T-helper 22 cell (primary cell): ENCODE measurements around the gene EPO.
"Not testable (repeated sequence)": the region's sequence is repeated elsewhere in the genome, so short reads cannot be mapped to it uniquely, and the experiment has no call there.

Source experiments
- DNase-seq: peaks from one replicate; pipeline ENCODE4 v3.0.0-alpha.2; 2020; ENCODE audit warnings: low read depth

The EPO gene

DNA sequence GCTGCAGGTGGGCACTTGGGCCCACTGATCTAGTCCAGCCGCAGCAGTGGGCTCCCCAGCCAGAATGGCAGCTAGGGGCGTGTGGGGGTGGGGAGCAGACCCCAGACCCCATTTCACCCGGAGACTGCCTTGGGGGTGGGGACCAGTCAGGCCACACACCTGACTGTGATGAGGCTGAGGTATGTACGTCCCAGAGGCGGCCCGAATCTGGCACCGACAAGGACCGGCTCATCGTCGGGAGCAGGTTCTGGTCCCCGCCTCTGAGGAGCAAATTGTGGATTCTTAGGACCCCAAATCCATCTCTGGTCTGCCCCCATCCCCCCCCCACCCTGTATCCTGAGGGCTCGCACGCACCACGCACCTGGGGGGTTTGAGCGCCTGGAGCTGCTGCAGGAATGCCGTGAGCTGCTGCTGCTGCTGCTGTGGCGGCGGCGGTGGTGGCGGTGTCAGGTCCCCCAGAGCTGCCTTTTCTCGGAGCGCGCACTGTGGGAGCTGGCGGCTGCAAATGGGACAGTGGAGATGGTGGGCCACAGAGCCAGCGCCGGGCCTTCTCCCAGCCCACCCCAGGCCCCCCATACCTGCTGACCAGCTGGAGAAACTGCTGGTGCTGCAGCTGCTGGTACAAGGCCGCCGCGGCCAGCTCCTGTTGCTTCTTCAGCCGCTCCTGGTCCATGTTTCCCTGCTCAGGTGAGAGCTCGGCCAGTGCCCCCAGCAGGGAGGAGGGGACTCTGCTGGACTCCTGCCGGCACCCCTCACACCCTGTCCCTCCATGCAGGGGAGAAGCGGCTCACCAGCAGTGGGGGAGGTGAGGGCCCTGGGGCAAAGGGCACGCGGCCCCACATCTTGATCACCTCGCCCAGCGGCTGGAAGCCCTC lies 36.4 kb upstream of the EPO start:
- DNase-seq, result no peak

DNA sequence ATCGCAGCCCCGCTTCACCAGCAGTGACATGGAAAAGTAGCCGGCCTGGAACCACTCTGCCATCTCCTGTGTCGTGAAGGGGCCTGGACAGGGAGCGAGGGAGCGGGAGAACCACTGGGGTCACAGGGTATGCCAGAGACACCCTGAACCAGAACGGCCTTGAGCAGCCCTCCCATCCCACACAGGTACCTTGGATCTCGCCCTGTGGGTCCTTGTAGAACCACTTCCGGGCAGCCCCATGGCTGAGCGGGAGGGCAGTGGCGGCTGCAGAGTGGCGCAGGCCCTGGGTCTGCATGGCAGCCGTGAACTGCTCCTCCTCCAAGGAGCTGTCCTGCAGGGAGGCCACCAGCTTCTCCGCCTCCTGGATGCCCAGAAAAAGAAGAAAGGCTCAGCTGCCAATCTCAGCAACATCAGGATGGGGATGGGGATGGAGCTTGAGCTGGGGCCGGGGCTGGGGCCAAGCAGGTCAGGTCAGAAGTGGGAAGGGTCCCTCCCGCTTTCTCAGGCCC lies 35.7 kb upstream of the EPO start:
- no peak for DNase-seq

- no peak for DNase-seq
These were observed 35.1 kb upstream of the EPO start for GRCh38 chr7:100685049-100685605.

- DNase-seq, result no peak
These were observed 34.6 kb upstream of the EPO start for GRCh38 chr7:100685631-100686145.

DNA sequence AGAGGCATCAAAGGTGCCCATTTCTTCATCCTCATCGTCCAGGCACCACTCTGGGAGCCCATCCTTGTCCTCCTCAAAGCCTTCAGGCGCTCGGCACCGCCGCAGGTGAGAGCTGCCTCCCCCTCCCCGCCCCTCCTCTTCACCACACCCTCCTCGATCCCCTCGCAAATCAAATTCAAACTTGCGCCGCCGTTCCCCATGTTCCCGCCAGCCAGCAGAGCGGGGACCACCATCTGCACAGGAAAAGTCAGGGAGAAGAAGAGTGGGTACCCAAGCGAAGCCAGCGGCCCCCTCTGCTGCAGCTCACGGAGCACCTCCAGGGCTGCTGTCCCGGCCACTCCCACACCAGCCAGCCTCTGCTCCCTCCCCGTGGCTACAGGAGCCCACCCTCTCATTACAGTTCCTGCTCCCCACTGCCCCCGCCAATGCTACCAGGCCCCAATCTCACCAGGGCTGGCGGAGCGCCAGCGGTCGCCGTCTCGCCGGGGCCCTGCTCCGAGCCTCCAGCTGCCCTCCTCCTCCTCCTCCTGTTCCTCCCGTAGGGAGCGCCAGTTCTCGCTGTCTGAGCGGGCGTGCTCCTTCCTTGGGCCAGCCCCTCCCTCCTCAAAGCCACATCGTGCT lies 34.0 kb upstream of the EPO start:
- no peak for DNase-seq

DNA sequence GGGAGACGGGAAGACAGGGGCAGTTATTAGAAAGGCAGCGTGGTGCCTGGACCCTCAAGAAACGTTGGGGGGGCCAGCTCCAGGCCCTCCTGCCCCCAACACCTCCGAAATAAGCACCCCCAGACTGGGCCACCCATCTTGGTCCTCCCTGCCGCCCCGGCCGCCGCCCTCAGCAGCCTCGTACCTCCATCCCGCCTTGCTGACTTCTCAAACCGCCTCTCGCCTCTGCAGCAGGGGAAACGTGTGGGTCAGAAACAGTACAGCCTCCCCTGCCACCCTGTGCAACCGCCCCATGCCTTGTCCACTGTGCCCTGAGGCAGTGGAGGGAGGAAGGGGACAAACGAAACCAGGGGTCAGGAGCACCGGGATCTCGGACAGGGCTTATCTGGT lies 33.5 kb upstream of the EPO start:
- no peak for DNase-seq

GRCh38 chr7:100687261-100687660 lies 33.0 kb upstream of the EPO start:
- DNase-seq, result no peak

GRCh38 chr7:100687751-100688300 lies 32.4 kb upstream of the EPO start:
- DNase-seq, result no peak

DNA sequence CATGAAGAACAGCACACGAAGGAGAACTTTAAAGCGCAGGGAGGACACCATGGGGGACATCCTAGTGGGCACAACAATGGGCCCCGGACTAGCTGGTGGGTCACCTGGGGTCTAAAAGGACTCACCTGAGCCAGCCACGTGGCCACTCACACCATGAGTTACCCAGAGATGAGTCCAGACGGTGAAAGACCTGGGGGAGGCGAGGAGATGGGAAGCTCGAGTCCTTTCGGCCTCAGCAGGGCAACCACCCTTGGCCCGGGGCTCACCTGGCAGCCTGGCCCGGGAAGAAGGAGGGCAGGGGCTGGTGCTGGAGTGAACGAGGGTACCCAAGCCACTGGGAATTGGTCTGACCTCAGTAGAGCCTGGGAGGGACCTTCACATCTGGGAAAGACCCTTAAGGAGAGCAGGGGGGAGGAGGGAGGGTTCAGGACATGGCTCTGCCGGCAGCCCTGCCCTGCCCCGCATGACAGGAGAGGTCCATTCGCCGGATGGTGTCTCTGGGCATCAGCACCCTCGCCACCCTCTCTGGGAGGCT lies 31.9 kb upstream of the EPO start:
- DNase-seq, result no peak

DNA sequence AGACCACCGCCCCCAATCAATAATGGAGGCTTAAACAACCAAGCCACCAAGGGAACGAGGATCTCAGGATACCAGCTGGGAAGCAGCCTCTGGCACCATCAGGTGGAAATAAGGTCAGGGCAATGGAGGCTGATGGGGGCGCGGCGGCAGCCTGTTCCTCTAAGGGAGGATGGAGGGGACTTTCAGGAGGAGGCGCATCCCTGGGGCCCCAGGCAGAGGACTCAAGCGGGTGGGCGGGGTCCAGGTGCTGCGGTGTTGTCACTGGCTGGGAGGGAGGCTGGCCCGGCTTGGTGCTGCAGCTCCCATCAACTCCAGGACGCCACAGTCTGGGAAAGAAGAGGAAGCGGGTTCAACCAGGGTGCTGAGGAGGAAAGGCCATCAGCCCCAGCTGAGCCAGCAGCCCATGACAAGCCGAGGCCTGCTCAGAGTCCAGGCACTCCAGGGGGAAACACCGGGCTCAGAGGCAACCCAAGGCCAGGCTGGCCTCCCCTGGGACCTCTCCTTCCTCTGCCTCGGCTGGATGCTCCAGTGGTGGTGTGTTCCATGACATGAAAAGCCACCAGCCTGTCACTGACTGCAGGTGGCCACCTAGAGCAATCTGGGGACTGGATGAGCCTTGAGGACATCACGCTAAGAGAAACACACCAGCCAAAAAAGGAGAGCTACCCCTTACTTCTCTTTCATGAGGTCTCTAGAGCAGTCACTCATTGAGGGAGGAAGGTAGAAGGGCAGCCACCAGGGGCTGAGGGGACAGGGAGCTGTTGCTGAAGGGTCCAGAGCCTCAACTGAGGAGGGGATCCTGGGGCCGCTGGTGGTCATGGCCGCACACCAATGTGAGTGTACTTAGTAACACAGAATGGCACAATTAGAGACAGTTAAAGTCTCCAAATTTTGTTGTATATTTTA lies 30.8 kb upstream of the EPO start:
- DNase-seq, result no peak

GRCh38 chr7:100691676-100692577 lies 28.3 kb upstream of the EPO start:
- DNase-seq, result peak; percentile 44

DNA sequence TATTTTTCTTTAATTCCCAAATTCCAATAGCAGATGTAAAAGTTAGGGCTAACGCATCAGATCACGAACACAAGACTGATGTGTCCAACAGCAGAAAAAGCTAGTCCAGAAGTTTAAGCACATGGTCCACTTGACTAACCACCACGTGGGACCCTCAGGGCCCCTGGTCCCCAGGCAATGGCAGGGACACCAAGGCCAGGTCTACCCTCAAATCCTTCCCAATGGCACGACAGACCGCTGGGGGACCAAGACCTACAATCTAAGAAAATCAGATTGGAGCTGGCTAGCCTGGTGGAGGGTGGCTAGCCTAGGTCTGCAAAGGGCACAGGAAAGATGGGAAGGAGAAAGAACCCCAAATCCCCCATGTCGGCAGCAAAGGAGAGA lies 27.7 kb upstream of the EPO start:
- DNase-seq, result no peak

DNA sequence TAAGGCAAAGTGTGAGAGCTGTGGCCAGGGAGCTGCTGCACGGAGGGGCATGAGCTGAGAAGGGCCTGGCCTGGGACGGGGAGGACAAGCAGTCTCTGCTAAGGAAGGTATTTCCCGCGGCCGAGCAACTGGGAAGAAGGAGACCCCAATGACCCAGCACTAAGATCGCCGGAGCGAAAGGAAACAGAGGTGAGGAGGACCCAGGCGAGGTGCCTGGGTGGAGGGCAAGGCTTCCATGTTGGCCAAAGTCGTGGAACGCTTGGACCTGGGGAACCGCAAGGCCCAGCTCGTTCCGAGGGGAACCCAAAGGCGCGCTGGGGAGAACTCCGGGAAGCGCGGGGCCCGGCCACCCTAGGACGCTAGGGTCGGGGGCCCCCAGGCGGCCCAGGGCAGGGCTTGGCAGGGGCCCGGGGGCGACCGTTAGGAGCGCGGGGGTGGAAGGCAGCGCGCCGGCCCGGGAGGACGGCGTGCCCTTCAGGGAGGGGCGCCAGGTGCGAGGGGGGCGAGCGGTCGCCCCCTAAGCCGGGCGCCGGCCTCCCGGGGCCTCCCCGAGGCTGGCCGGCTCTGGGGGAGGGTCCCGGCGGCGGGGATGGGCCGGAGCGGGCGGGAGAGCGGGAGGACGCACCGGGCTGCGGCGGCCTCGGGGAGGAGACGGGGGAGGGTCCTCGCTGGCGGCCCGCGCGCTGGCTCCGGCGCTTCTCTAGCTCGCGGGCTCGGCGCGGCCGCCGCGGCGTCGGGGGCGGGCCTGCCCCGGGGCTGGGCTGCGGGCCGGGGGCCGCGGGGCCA lies 26.8 kb upstream of the EPO start:
- no peak for DNase-seq

DNA sequence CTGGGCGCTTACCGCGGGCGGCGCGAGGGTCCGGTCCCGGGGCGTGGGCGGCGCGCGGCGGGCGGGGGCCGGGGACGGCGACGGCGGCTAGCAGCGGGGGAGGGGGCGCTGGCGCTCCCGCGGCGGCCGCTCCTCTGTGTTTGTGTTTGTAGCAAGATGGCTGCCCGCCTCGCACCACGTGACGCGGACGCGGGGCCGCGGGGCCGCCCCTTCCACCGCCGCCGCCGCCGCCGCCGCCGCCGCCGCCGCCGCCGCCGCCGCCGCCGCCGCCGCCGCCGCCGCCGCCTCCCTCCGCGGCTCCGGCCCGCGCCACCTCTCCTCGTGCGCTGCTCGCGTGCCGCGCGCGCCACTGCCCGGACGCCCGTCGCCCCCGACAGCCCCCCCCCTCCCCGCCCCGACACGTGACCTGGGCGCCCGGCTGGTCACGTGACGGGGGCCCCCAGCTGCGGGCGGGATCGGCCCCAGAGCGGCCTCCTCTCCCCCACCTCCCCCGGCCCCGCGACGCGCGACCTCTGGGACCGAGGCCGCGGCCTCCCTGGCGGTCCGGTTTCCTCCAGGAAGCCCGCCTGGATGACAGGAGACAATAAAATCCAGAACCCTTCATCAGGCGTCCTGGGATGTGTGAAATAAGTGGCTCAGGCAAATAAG lies 26.0 kb upstream of the EPO start, which contains the start of gene GIGYF1:
GIGYF1 (minus strand) TSS at position 153 of the 648 bp plus-strand sequence. CDS start 6,012 bp downstream, outside the sequence.
- DNase-seq, result peak; percentile 61

GRCh38 chr7:100696123-100696521 lies 24.1 kb upstream of the EPO start:
- no peak for DNase-seq

DNA sequence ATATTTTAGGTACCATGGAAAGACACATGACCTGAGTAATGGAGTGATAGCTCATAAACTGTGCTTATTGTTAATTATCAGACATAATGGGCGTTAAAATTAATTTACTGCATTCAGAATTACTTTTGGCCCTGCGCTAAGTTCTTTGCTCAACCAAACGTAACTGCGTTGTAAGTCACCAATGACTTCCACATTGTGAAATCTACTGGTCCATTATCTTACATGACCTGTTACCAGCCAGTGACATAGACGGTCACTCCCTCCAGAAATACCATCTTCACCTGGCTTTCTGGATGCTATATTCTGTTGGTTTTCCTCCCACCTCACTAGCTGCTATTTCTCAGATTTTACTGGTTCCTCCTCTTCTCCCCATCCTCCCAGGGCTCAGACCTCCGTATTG lies 21.2 kb upstream of the EPO start:
- no peak for DNase-seq

- not testable (repeated sequence) for DNase-seq
These were observed 19.2 kb upstream of the EPO start for GRCh38 chr7:100701089-100701488.

- DNase-seq, result peak; percentile 35
These were observed 14.9 kb upstream of the EPO start for GRCh38 chr7:100705320-100705752.
